Amniotic stem cell (primary cell): Measurements from ENCODE around the gene TIMM44.
"Not testable (repeated sequence)": the region's sequence is repeated elsewhere in the genome, so short reads cannot be mapped to it uniquely, and the experiment has no call there.

Experiments
- DNase-seq: peaks from one replicate; lab custom pipeline; 2025; lab: John Stamatoyannopoulos, UW

TIMM44 gene

DNA sequence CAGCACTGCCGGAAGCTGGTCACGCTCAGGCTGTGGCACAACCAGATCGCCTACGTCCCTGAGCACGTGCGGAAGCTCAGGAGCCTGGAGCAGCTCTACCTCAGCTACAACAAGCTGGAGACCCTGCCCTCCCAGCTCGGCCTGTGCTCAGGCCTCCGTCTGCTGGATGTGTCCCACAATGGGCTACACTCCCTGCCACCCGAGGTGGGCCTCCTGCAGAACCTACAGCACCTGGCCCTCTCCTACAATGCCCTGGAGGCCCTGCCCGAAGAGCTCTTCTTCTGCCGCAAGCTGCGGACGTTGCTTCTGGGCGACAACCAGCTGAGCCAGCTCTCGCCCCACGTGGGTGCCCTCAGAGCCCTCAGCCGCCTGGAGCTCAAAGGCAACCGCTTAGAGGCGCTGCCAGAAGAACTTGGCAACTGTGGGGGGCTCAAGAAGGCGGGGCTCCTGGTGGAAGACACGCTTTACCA, 43.0 kb downstream of the TIMM44 start:
- no peak for DNase-seq

DNA sequence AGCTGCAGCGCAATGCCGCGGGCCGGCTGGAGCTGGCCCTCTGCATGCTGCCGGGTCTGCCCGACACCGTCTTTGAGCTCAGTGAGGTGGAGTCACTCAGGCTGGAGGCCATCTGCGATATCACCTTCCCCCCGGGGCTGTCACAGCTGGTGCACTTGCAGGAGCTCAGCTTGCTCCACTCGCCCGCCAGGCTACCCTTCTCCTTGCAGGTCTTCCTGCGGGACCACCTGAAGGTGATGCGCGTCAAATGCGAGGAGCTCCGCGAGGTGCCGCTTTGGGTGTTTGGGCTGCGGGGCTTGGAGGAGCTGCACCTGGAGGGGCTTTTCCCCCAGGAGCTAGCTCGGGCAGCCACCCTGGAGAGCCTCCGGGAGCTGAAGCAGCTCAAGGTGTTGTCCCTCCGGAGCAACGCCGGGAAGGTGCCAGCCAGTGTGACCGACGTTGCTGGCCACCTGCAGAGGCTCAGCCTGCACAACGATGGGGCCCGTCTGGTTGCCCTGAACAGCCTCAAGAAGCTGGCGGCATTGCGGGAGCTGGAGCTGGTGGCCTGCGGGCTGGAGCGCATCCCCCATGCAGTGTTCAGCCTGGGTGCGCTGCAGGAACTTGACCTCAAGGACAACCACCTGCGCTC, 43.6 kb downstream of the TIMM44 start:
- no peak for DNase-seq

DNA sequence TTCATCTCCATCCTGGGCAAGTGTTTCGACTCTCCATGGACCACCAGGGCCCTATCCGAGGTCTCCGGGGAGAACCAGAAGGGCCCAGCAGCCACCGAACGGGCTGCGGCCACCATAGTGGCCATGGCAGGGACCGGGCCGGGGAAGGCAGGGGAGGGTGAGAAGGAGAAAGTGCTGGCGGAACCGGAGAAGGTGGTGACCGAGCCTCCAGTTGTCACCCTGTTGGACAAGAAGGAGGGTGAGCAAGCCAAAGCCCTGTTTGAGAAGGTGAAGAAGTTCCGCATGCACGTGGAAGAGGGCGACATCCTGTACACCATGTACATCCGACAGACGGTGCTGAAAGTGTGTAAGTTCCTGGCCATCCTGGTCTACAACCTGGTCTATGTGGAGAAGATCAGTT, 44.5 kb downstream of the TIMM44 start:
- DNase-seq = no peak

DNA sequence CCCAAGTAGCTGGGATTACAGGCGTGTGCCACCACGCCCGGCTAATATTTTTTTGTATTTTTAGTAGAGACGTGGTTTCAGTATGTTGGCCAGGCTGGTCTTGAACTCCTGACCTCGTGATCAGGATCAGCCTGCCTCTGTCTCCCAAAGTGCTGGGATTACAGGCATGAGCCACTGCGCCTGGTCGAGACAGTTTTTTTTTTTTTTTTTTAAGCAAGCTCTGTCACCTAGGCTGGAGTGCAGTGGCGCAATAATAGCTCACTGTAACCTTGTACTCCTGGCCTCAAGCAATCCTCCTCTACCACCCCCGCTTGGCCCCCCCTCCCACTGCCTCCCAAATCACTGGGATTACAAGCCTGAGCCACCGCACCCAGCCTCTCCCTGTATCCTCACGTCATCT, 46.2 kb downstream of the TIMM44 start:
- no peak for DNase-seq

- DNase-seq = no peak
Measured at GRCh38 chr19:7895565-7895964, 47.9 kb downstream of the TIMM44 start.

GRCh38 chr19:7894612-7895309, 48.7 kb downstream of the TIMM44 start:
- DNase-seq = no peak

DNA sequence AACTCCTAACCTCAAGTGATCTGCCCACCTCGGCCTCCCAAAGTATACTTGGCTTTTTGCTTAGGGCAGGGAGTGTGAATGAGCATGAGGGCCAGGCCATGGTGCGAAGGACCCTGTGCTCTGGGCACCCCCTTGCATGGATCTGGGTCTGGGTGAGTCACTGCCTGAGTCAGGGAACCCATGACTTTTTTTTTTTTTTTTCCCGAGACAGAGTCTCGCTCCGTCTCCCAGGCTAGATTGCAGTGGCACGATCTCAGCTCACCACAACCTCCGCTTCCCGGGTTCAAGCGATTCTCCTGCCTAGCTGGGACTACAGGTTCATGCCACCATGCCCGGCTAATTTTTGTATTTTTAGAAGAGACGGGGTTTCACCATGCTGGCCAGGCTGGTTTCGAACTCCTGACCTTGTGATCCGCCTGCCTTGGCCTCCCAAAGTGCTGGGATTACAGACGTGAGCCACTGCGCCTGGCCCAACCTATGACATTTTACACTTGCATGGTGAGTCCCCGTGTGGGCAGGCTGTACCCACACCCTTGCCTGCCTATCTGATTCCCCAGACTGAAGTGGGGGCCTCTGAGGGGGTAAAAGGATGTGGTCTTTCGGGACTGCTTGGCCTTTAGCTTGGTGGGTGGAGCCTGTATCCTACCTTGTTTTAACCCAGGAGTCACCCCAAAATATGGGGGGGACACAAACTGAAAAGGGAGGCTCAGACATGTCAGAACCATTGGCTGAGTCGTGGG, 49.9 kb downstream of the TIMM44 start:
- DNase-seq = not testable (repeated sequence)

GRCh38 chr19:7888826-7889217, 54.6 kb downstream of the TIMM44 start:
- DNase-seq = no peak

- DNase-seq = peak; percentile 53
Measured at GRCh38 chr19:7888145-7888825, 55.2 kb downstream of the TIMM44 start, which contains the start of gene LRRC8E. Gene LRRC8E, plus strand, starts transcription at chr19:7888510. Its CDS starts 7,094 bp downstream, at chr19:7895604.

GRCh38 chr19:7887408-7888144, 55.9 kb downstream of the TIMM44 start:
- DNase-seq = no peak

- DNase-seq = no peak
Measured at GRCh38 chr19:7885818-7886217, 57.6 kb downstream of the TIMM44 start.

DNA sequence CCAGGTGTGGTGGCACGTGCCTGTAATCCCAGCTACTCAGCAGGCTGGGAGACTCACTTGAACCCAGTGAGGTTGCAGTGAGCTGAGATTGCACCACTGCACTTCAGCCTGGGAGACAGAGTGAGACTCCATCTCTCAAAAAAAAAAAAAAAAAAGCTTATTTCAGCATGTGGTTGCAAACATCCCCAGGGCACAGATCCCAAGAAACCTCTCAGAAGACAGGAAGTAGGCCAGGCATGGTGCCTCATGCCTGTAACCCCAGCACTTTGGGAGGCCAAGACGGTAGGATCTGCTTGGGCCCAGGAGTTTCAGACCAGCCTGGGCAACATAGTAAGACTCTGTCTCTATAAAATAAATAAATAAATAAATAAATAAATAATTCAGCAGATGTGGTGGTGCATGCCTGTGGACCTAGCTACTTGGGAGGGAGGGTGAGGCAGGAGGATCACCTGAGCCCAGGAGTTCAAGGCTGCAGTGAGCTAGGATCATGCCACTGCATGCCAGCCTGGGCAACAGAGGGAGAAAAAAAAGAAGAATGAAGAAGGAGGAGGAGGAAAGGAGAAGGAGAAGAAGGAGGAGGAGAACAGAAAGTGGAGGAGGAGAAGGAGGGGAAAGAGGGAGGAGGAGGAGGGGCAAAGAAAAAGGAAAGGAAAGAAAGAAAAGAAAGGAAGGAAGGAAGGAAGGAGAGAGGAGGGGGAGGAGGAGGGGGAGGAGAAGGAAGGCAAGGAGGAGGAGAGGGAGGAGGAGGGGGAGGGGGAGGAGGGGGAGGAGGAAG, 59.5 kb downstream of the TIMM44 start:
- no peak for DNase-seq

- no peak for DNase-seq
Measured at GRCh38 chr19:7883105-7883504, 60.4 kb downstream of the TIMM44 start.

GRCh38 chr19:7881910-7882309, 61.6 kb downstream of the TIMM44 start:
- DNase-seq = no peak

GRCh38 chr19:7879836-7880235, 63.6 kb downstream of the TIMM44 start:
- no peak for DNase-seq

DNA sequence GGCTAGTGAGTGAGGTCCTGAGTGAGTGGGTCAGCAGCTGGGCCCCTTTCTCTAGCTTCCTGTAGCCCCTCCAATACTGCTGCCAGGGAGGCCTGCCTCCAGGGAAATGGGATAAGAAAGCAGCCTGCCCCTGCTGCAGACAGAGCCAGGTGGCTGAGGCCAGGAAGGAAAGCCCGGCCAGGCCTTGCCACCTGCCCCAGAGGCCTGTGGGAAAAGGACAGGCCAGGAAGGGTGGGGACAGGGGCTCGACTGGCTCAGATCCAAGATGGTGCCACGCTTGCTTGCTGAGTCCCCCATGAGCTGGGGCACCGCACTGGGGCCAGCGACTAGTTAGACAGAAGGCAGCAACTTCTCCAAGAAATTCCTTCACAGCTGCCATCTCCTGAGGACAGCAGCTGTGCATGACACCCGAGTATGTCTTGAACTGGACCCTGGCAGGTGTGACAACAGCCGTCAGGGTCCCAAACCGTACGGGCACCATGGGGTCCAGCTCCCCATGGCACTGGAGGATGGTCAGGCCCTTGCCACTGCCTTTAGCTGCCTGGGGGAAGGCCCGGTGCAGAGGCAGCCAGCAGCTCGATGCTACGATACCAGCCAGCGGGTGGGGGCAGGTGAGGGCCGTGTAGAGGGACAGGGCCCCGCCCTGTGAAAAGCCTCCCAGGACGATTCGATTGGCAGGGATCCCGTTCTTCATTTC, 64.2 kb downstream of the TIMM44 start:
- DNase-seq = no peak

DNA sequence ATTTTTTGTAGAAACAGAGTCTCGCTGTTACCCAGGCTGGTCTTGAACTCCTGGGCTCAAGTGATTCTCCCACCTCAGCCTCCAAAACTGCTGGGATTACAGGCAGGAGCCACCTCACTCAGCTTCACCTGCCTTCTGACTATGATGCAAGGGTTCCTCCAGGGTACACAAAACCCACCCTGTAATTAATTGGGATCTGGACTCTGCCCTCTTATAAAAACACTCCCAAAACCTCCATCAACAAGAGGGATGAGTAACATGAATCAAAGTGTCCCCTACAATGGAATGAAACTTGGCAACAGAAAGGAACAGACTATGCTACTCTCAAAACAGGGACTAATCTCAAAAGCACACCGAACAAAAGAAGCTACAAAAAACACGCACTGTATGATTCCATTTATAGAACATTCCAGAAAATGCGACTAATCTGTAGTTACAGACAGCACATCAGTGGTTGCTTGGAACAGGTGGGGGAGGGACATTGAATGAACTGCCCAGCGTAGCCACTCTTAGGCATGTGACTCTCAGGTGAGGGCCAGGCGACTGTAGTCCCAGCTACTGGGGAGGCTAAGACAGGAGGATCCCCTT, 66.1 kb downstream of the TIMM44 start:
- no peak for DNase-seq
